ENCODE measurements around the gene SUGCT.

Gene SUGCT

GRCh38 chr7:40836218-40836617, 701.4 kb downstream of the SUGCT start:
- no peaks in the 10 kb centered on the region for H3K4me1 ChIP-seq (ENCODE audit: low read length)
- H3K4me3 ChIP-seq (ENCODE audit: low read length) = no peak overlapping the region
- H3K27ac ChIP-seq (ENCODE audit: low read length) = no peak overlapping the region
- no peaks in the 10 kb centered on the region for H3F3A ChIP-seq (ENCODE audit: insufficient read depth, low read length)
- H3K4me2 ChIP-seq (ENCODE audit: low read depth, low read length) = no peak overlapping the region
- TF ChIP-seq CTCF (IDR thresholded peaks at IDR 0.05; ENCODE audit: low read length) = no peak
- H3K27me3 ChIP-seq (replicated peaks; ENCODE audit: insufficient read depth, low read length) = no peaks in the 10 kb centered on the region
- no peak for DNase-seq
- H3K36me3 ChIP-seq (replicated peaks; ENCODE audit: insufficient read depth, low read length) = no peaks in the 10 kb centered on the region
- no peaks in the 10 kb centered on the region for H3K79me2 ChIP-seq (ENCODE audit: low read length)
- no peaks in the 10 kb centered on the region for H3K9me2 ChIP-seq (replicated peaks; ENCODE audit: insufficient read depth, low read length)
- H4K20me1 ChIP-seq (ENCODE audit: insufficient read depth, low read length) = no peaks in the 10 kb centered on the region
- no peak overlapping the region for H2AFZ ChIP-seq (ENCODE audit: low read length)
- H3K9me3 ChIP-seq (replicated peaks; ENCODE audit: insufficient read depth, low read length) = no peaks in the 10 kb centered on the region
- no peak overlapping the region for H3K9ac ChIP-seq (ENCODE audit: low read length)

GRCh38 chr7:40839881-40840280, 705.1 kb downstream of the SUGCT start:
- DNase-seq = no peak
- Histone ChIP-seq H3K79me2 (ENCODE audit: low read length) (no peaks in the 10 kb centered on the region), H3K27ac (ENCODE audit: low read length) (no peak overlapping the region), H3K9ac (ENCODE audit: low read length) (no peak overlapping the region), H4K20me1 (ENCODE audit: insufficient read depth, low read length) (no peaks in the 10 kb centered on the region), H3F3A (ENCODE audit: insufficient read depth, low read length) (no peaks in the 10 kb centered on the region), H3K4me1 (ENCODE audit: low read length) (no peaks in the 10 kb centered on the region), H3K27me3 (replicated peaks; ENCODE audit: insufficient read depth, low read length) (no peaks in the 10 kb centered on the region), H3K9me2 (replicated peaks; ENCODE audit: insufficient read depth, low read length) (no peaks in the 10 kb centered on the region), H2AFZ (ENCODE audit: low read length) (no peak overlapping the region), H3K9me3 (replicated peaks; ENCODE audit: insufficient read depth, low read length) (no peaks in the 10 kb centered on the region), H3K36me3 (replicated peaks; ENCODE audit: insufficient read depth, low read length) (no peaks in the 10 kb centered on the region), H3K4me3 (ENCODE audit: low read length) (no peak overlapping the region), H3K4me2 (ENCODE audit: low read depth, low read length) (no peak overlapping the region)
- TF ChIP-seq EZH2phosphoT487 (IDR thresholded peaks at IDR 0.05; ENCODE audit: low read length) = no peak
- TF ChIP-seq EZH2 (optimal IDR thresholded peaks at IDR 0.05; ENCODE audit: low read depth, low read length) = no peak
- TF ChIP-seq CTCF (IDR thresholded peaks at IDR 0.05; ENCODE audit: low read length) = no peak

- H3K27ac ChIP-seq (ENCODE audit: low read length) = no peak overlapping the region
- no peak overlapping the region for H3K9ac ChIP-seq (ENCODE audit: low read length)
- H3K36me3 ChIP-seq (replicated peaks; ENCODE audit: insufficient read depth, low read length) = no peaks in the 10 kb centered on the region
- no peak overlapping the region for H3K4me2 ChIP-seq (ENCODE audit: low read depth, low read length)
- no peaks in the 10 kb centered on the region for H3K27me3 ChIP-seq (replicated peaks; ENCODE audit: insufficient read depth, low read length)
- H3K4me1 ChIP-seq (ENCODE audit: low read length) = no peaks in the 10 kb centered on the region
- H3F3A ChIP-seq (ENCODE audit: insufficient read depth, low read length) = no peaks in the 10 kb centered on the region
- H3K4me3 ChIP-seq (ENCODE audit: low read length) = no peak overlapping the region
- no peak for TF ChIP-seq EZH2phosphoT487 (IDR thresholded peaks at IDR 0.05; ENCODE audit: low read length)
- TF ChIP-seq CTCF (IDR thresholded peaks at IDR 0.05; ENCODE audit: low read length) = no peak
- TF ChIP-seq EZH2 (optimal IDR thresholded peaks at IDR 0.05; ENCODE audit: low read depth, low read length) = no peak
- no peak overlapping the region for H2AFZ ChIP-seq (ENCODE audit: low read length)
- no peaks in the 10 kb centered on the region for H3K9me2 ChIP-seq (replicated peaks; ENCODE audit: insufficient read depth, low read length)
- H3K9me3 ChIP-seq (replicated peaks; ENCODE audit: insufficient read depth, low read length) = no peaks in the 10 kb centered on the region
- no peak for DNase-seq
- H4K20me1 ChIP-seq (ENCODE audit: insufficient read depth, low read length) = no peaks in the 10 kb centered on the region
- no peaks in the 10 kb centered on the region for H3K79me2 ChIP-seq (ENCODE audit: low read length)
Observed at GRCh38 chr7:40840990-40841389, 706.2 kb downstream of the SUGCT start.

GRCh38 chr7:40842641-40843040, 707.8 kb downstream of the SUGCT start:
- no peak for DNase-seq
- Histone ChIP-seq H3K4me3 (ENCODE audit: low read length) (no peak overlapping the region), H4K20me1 (ENCODE audit: insufficient read depth, low read length) (no peaks in the 10 kb centered on the region), H3K9me3 (replicated peaks; ENCODE audit: insufficient read depth, low read length) (no peaks in the 10 kb centered on the region), H3K9me2 (replicated peaks; ENCODE audit: insufficient read depth, low read length) (no peaks in the 10 kb centered on the region), H3K4me1 (ENCODE audit: low read length) (no peaks in the 10 kb centered on the region), H3F3A (ENCODE audit: insufficient read depth, low read length) (no peaks in the 10 kb centered on the region), H3K27ac (ENCODE audit: low read length) (no peak overlapping the region), H2AFZ (ENCODE audit: low read length) (no peak overlapping the region), H3K79me2 (ENCODE audit: low read length) (no peaks in the 10 kb centered on the region), H3K27me3 (replicated peaks; ENCODE audit: insufficient read depth, low read length) (no peaks in the 10 kb centered on the region), H3K4me2 (ENCODE audit: low read depth, low read length) (no peak overlapping the region), H3K9ac (ENCODE audit: low read length) (no peak overlapping the region), H3K36me3 (replicated peaks; ENCODE audit: insufficient read depth, low read length) (no peaks in the 10 kb centered on the region)
- no peak for TF ChIP-seq CTCF (IDR thresholded peaks at IDR 0.05; ENCODE audit: low read length)
- TF ChIP-seq EZH2 (optimal IDR thresholded peaks at IDR 0.05; ENCODE audit: low read depth, low read length) = no peak
- no peak for TF ChIP-seq EZH2phosphoT487 (IDR thresholded peaks at IDR 0.05; ENCODE audit: low read length)
